ENCODE data around the gene FMNL2.
A peak's percentile ranks its signal among the peaks of the same experiment; 100 is the strongest.

FMNL2 gene

DNA sequence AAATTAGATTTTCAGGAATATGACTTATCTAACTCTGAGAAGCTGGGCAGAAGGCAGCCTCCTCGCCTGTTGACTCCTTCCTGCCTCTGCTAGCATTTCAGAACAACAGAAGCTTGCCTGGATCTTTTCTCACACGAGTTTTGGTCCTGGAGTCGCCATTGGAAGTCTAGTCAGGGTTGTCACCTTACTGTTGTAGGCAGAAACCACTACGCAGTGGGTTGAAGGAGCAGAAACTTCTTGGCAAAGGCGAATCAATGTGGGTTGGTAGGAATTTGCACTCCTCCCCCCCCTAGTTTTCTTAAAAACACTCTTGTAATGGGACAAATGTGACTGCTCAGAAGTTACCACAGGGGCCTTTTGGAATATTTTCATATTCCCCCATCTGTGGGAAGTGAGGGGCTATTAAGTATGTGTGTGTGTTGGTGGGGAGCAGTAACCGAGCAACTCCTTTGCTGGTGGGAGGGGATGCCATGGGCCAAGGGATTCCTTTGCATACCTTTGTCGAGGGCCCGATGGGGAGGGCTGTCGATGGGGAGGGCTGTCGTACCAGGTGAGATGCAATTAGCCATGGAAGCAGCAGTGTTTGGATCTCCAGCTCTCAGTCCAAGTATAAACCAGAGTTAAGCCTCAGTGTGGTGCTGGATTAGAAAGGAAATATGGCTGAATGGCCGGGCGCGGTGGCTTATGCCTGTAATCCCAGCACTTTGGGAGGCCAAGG lies 117.4 kb downstream of the FMNL2 start:
- no peak for DNase-seq

DNA sequence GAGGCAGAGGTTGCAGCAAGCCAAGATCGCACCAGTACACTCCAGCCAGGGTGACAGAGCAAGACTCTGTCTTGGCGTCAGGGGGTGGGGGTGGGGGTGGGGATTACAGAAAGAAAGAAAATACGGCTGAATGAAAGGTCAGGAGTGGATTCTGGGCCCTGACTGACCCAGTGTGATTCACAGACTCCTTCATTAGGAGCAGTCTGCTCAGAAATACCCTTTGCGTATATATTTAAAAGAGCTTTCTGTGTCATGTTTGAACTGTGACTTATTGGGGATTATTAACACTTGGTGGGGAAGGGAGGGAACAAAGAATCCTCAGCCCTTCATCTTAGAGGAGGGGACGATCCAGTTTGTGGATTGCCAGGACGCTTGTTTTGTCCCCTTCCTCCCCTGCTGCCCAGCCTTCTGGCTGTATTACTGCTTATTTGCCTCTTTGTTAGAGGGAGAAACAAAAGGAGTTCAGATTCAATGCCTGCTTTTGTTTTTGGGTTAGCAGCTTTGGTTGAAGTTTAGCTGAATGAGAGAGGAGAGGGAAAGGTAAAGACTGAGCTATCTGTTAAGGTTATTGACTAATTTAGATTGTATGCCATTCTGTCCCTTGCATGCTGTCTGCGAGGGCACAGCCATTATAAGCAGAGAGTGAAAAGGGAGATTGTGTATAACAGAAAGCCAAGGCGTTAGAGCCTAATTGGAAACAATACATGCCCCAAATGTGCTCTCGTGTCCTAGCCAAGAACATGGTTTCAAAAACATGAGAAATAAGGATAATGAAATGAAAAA lies 118.3 kb downstream of the FMNL2 start:
- DNase-seq = no peak

DNA sequence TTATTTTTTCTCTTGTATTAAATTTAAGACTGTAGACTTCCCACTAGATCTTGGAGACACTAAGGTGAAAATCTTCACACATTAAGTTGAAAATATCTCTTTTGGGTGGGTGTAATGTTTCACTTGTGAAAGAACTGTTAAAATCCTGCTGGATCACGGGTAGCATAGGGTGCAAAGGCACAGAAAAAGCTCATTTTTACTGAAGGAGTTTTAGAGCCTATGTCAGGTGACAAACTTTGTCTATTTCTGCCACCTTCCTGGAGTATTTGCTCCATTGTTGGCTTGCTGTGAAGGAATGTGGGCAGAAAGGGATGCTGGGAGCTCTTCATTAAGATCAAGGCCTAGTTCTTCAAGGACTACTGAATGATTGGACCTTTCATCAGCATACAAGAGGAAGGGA lies 119.4 kb downstream of the FMNL2 start:
- DNase-seq = no peak

DNA sequence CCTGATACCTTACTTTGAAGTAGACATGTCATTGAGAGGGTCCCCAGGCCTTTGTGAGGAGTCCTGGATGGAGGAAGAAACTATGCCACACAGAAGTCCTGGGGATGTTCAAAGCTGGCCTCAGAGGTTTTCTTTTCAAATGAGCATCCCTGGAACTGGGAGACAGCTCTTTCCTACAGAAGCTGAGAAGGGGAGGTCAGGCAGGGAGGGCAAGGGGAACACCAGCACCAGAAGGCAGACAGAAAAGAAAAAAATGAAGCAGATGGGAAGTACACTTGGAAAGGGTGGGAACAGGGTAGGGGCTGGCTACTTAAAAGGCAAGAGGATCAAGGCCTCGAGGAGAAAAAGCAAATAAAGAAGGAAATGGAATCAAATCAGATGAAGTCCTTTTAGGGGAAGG lies 120.0 kb downstream of the FMNL2 start:
- no peak for DNase-seq

DNA sequence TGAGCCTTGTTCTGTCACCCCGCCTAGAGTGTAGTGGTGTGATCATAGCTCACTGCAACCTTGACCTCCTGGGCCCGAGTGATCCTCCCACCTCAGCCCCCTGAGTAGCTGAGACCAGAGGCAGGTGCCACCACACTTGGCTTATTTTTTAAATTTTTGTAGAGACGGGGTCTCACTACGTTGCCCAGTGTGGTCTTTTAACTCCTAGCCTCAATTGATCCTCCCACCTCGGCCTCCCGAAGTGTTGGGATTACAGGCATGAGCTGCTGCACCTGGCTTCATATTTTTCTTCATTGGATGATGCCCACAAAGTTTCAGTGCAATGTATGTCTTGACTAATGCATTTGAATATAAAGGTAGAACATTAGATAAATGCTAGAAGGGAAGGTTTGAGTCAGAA lies 120.8 kb downstream of the FMNL2 start:
- DNase-seq = no peak

DNA sequence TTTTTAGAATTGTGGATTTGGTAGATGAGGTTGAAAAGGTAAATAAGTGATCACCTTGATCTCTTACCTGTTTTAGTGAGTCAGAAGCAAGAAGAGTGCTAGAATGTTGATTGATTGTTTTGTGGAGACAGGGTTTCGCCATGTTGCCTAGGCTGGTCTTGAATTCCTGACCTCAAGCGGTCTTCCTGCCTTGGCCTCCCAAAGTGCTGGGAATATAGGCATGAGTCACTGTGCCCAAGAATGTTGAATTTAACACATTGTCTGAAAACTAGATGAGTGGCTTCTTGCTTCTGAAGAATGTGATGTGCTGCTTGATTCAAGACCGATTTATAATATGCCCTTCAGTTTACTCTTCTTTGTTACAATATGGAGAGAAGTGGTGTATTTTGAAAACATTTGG lies 121.3 kb downstream of the FMNL2 start:
- peak; percentile 46 for DNase-seq

DNA sequence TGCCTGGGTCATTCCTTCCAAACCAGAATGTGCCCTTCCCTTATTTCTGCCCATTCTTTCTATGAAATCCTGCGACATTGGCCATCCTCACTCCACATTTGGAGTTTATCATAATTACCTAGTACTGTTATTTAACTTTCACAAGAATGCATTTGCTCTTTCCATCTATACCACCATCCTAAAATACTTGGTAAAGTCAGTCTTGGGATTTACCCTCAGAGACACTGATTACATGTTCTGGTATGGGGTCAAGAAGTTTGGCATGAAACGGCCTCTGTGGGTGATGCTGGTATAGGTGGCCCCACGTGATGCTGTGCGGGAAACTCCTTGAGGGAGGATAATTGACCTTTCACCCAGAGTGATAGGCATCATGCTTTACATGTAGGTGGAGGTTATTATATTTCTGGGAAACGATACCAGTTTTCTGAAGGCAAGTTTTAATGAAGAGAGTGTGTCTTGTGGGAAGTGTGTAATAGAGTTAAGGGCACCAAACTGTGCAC lies 123.5 kb downstream of the FMNL2 start:
- no peak for DNase-seq

DNA sequence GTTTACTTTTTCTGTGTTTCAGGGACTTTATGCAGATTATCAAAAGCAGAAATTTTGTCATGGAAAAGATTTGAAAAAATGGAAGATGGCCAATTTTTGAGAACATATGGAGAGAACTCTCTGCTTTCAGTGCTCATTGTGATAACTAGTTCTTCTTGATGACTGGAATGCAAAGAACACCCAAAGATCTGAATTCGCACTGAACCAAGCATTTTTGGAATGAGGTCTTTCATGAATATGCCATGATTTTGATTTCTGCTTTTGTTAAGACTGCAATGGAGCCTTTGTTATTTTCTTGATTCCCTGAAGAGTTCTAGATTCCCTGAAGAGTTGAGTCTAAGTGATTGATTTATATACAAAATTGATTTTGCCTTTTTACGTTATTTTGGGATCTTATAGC lies 124.1 kb downstream of the FMNL2 start:
- no peak for DNase-seq

DNA sequence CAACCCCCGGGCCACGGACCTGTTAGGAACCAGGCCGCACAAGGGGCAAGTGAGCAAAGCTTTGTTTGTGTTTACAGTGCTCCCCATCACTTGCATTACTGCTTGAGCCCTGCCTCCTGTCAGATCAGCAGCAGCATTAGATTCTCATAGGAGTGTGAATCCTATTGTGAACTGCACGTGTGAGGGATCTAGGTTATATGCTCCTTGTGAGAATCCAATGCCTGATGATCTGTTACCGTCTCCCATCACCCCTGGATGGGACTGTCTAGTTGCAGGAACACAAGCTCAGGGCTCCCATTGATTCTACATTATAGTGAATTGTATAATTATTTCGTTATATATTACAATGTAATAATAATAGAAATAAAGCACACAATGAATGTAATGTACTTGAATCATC lies 125.6 kb downstream of the FMNL2 start:
- no peak for DNase-seq

DNA sequence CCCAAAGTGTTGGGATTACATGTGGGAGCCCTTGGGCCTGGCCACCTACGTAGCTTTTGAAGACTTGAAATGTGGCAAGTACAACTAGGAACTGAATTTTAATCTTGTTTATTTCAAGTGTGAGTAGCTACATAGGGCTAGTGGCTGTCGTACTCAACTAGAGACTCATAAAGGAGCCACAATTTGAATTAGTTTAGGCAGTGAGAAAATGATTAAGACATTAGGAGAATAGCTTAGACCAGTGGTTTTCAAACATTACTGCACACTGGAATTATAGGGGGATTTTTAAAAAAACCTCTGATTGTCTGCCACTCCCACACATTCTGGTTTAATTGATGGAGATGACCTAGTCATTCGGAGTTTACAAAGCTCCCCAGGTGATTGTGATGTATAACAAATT lies 127.1 kb downstream of the FMNL2 start:
- DNase-seq = no peak

DNA sequence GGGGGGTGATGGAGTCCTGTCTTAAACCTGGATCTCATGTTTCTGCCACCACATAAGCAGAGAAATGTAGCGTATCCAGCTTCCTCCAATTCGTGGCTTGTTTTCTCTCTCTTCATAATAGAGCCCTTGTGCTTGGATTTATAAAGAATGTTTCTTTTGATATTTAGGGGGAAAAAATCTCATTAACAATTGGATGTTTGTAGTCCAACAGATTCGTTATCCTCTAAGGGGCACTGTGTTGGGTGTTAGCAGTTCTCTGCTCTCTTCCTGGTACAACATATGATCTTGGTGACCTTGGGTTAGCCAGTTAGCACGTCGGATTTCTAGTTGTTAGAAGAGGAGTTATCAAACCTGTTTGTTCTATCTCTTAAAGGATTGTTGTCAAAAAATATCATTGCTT lies 127.8 kb downstream of the FMNL2 start:
- DNase-seq = no peak

DNA sequence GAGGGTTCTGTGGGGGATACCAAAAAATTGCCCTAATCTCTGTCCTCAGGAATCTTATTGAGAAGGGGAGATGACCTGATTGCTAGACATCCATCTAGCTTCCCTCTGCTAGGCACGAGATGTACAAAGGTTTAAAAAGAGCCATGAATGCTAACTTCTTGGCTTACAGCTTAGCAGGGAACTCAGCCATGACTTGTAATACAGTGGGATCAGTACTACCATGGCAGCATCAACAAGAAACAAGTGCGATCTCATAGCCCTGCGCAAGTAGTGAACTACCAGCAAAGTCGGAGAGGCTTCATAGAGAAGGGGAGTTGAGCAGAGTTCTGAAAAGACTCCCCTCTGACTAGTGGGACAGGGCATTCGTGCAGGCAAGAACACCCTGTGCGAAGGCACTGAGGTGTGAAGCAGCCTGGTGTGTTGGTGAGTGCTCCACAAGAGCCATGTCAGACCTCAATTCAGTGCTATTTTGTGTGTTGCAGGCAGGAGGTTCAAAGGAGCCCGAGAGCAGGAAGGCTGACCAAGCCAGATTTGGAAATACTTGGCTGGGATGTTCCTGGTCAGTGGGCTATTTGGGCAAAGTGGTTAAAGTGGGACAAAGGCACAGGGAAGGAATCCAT lies 130.0 kb downstream of the FMNL2 start:
- no peak for DNase-seq

DNA sequence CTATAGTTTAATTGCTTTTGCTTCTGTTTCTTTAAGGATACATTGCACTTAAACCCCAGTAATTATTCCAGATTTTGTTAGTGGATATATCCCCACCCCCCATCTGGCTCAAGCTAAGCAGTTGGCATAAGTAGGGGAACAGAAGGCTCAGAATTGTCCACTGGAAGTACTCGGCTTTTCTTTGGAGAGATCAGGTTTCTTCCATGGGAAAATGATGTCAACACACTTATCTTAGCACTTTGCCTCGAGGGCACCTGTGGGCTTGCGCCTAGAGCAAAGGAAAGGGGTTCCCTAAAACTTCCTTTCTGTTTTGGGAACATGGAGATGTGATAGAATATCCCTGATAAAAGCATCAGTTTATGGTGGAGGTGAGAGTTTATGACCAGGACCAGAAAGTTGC lies 130.6 kb downstream of the FMNL2 start:
- DNase-seq = no peak

DNA sequence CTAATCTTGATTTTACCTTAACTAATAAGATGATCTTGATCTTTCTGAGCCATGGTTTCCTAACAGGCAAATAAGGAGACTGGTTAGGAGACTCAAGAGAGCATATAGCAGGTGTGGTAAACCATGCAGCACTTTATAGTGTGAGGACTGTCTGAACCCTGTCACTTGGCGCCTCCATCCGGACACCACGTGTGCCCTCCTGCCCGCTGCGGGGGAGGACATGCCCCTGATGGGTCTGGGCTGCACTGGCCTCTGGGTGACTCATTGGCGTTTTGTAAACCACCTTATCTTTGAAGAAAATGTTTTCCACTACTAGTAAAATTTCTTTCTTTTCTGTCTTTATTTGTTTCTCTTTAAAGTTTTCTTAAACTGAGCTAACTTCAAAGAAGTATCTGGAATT lies 131.1 kb downstream of the FMNL2 start:
- DNase-seq = peak; percentile 19

DNA sequence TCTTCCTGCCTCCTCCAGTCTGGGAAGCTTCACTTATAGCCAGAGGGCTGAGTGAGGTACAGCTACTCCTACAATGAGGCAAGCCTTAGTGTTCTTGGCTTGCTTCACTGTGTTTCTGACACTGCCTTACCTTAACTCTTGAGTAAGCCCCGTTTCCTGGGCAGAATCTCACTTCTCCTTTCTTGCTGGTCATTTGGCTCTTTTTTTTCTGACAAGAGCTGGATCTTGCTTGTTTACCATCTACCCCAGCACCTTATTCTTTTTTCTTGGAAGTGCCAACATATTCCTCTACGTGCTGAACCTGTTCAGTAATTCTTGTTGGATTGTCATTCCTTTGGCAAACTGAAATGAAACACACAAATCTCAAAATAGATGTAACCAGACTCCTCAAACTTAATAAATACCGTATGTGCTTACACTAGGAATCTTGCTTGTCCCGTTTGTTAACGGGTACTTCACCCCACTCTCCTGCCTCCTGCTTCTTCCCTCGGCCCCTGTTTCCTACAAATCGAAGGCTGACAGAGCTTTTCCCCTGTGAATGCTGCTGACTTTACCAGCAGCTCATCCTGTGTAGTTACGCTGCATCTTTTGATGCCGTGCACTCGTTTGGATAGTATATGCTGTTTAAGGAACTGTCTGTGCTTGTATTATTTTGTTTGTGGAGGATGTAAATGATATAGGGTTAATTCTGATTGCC lies 132.2 kb downstream of the FMNL2 start:
- no peak for DNase-seq

DNA sequence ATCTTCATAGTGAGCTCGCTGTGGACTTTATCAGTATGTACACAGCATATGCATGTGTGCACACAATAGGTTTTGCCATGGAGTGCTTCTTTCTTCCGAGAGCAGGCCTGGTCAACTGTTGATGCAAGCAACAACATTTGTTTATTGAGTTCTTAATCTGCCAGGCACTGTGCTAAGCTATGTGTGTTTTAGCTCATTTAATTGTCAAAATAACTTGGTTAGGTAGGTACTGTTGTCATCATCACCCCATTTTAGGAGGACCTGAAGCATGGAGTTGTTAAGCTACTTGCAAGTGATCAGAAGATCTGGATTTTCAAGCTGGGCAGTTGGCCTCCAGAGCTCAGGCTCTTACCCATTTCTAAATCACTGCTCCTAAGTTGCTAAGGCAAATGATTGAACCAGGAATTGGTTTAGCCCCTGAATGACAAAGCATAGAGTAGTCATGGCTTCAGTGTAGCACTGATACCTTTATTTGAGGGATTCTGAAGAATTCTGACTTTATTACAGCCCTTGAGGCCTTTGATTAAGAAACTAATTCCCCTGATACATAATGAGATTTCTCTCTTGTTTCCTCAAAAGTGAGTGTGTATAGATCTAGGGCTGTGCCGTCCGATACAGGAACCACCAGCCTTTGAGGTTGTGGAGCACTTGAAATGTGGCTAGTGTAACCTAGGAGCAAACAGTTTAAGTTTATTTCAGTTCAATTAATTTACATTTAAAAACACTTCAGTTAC lies 132.9 kb downstream of the FMNL2 start:
- DNase-seq = no peak

DNA sequence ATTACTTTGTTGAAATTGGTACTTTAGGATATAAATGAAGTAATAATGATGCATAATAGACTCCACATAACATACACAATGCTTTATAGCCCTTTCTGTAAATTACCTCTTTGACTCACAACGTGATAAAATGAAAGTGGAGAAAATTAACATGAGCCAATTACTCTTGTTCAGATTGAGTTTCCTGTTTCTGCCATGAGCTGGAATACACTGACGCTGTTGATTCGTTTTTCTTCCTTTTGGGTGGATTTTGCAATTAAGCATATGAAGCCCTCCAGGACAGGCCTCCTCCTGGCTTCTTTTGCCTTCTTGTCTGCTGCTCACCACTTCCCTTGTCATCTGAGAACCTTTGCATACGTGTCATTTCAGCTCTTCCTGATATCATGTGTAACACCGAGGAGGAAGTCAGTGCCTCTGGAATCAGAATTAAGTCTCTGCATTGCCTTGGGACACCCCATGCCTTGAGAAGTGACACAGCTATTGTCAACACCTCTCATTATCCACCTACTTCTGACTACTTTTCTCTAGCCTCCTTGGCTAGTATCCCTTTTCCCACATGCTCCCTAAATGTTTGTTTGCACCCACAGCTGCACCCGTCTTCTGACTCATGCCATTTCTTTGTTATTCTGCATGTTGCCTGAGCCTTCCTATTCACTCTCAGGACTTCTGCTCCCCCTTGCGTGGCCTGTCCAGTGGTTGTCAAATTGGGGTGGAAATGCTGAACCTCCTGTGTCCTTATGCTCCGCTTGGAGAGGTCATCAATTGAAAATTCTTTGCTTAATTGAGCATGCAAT lies 134.1 kb downstream of the FMNL2 start:
- DNase-seq = peak; percentile 22

DNA sequence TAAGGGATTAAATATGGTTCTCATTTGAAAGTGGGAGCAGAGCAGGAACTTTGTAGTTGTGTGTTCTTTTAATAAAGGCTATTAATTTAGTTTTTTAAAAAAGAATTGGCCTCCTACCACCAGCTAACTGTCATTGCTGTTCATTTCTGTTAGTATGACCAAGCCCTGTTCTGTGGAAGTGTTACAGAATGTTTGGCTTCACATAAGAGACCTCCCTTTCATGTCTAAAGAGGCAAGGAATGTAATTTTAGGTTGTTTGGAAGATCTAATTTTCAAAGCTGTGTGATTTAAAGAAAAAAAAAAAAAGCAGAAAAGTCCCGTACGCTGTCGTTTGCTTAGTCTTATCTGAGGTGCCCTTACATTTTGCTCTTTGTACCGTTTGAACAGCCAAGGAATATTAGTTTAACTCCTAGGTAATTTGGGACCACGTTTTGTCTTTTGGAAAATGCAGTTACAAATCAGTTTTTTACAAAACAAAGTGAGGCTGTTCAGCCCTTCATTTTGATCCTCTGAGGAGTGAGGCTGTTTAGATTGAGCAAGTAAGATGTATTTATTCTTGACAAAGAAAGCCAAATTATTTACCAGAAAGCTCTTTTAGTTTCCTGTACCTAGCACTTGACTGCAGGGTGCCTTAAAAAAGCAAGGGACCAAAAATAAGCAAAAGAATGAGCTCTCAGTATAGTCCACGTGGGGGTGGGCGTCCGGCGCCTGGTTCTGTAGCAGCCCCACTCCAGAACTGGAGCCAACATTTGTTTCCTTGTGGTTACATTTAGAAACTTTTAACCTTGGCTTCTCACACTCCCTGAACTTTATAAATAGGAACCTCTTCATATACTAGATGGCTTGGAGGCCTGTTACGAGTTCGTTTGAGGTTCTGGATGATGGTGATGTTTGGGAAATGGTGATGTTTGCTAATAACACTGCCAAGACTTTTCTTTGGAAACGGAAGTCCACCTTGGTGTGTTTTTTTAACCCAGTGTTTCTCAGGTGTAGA lies 136.2 kb downstream of the FMNL2 start:
- no peak for DNase-seq

DNA sequence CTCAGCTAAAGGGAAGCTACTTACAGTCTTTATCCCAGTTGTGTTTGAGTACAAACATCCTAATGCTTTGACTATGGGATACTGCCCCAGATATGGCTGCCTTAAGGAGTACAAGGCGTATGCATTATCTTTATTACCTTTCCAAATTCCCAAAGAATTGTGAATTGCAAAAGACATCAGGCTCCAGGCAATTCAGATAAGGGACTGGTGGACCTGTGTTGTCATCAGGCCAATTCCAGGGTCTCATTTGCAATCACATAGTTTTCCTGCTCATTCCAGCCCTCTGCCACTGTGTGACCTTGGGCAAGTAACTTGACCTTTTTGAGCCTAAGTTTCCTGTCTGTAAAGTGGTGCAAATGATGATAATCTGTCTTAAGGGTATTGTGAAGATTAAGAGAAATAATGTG lies 137.5 kb downstream of the FMNL2 start:
- DNase-seq = no peak

DNA sequence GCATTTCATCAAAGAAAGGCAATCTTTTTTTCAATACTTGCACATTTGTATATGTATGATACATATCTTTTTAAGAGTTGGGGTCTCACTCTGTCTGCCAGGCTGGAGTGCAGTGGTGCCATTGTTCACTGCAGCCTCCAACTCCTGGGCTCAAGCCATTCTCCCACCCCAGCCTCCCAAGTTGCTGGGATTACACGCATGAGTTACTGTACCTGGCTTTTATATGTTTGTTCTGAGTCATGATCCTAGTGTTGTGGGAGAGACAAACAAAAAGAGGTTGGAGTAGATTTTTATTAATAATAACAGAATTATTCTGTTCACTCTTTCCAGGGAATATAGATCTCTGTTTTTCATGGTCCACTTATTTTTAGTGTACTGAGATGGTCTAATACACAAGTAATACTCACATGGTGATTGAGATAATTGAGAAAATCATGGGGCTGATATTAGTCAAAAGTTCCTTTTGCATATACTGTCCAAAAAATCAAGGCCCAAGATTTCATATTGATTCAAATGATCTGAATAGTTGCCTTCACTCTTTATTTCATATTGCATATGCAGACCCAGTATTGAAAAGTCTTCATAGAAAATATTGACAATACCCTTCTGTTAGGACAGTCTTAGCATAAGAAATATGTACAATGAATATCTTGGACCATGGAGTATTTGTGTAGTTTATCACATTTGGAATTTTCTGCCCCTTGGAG lies 138.3 kb downstream of the FMNL2 start:
- no peak for DNase-seq
